ENCODE results near the gene SMAD7. TPM values are rescaled to one million over a fixed set of nuclear protein-coding genes. Genes with fewer than 3 reads are reported as not detected.

Gene SMAD7, protein sequence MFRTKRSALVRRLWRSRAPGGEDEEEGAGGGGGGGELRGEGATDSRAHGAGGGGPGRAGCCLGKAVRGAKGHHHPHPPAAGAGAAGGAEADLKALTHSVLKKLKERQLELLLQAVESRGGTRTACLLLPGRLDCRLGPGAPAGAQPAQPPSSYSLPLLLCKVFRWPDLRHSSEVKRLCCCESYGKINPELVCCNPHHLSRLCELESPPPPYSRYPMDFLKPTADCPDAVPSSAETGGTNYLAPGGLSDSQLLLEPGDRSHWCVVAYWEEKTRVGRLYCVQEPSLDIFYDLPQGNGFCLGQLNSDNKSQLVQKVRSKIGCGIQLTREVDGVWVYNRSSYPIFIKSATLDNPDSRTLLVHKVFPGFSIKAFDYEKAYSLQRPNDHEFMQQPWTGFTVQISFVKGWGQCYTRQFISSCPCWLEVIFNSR
- 2.4 and 4.9 TPM in 2 replicates for total RNA-seq

- no peak for DNase-seq (ENCODE audit: low read depth in 2 of 2)
These were observed at the start of gene SMAD7 for GRCh38 chr18:48950536-48951447. SMAD7 (minus strand) TSS chr18:48950965; CDS start chr18:48950424, 541 bp downstream.

- DNase-seq (ENCODE audit: low read depth in 2 of 2): no peak
These were observed 48.8 kb upstream of the SMAD7 start for GRCh38 chr18:48999569-48999968.

DNA sequence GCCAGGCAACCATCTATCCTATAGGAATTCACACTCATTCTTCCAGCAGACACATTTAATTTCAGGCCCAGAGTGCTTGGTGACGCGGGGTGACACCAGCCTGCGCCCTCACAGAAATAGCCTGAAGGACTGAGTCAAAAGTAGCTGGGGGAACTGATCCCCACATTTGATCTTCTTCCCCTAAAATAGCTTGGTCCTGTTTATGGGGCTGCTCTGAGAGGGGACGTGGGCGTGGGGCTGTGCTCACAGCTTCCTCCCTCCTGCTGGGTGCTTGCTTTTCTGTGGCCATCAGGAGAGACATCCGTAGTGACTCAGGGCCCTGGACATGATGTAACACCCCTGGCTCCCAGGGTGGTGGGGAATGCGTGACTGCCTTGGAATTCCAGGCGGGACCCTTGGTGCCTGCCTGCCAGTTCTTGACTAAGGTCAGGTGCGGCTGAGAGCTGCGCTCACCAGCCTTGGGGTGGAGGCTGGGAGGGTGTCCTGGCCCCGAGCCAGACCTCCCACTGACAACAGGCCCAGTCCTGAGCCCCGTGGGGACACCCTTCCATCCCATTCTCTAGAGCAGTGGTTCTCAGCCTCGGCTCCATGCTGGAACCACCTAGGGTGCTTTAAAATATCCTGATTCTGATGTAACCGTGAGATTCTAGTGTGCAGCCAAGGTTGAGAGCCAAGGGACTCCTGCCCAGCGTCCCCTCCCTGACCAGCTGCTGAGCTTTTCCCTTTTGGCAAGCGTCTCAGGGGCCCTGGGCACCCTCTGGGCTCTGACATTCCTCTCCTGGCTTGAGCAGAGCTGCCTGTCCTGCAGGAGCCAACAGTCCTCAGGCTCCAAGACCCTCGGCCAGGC lies 47.4 kb upstream of the SMAD7 start:
- DNase-seq (ENCODE audit: low read depth in 2 of 2): peak in 1 of 2 donors; percentile 76

DNA sequence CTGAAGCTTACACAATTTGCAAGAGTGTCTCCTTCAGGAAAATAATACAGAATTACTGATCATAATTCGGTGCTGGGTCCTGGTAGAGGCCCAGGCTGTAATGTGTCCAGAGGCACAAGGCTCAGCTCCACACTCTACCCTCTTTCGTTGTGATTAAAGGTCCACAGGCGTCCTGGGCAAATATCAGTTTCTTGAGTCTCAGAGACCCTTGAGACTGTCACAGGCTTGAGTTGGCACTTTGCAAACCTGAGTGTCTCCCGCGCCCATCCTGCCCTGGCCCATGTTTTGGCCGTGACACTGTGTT lies 46.9 kb upstream of the SMAD7 start:
- no peak for DNase-seq (ENCODE audit: low read depth in 2 of 2)

- DNase-seq (ENCODE audit: low read depth in 2 of 2): peak in 1 of 2 donors; percentile 24
These were observed 46.2 kb upstream of the SMAD7 start for GRCh38 chr18:48996901-48997463.

GRCh38 chr18:48996041-48996440 lies 45.3 kb upstream of the SMAD7 start:
- DNase-seq (ENCODE audit: low read depth in 2 of 2): no peak

- DNase-seq (ENCODE audit: low read depth in 2 of 2): no peak
These were observed 44.4 kb upstream of the SMAD7 start for GRCh38 chr18:48994926-48995835.

DNA sequence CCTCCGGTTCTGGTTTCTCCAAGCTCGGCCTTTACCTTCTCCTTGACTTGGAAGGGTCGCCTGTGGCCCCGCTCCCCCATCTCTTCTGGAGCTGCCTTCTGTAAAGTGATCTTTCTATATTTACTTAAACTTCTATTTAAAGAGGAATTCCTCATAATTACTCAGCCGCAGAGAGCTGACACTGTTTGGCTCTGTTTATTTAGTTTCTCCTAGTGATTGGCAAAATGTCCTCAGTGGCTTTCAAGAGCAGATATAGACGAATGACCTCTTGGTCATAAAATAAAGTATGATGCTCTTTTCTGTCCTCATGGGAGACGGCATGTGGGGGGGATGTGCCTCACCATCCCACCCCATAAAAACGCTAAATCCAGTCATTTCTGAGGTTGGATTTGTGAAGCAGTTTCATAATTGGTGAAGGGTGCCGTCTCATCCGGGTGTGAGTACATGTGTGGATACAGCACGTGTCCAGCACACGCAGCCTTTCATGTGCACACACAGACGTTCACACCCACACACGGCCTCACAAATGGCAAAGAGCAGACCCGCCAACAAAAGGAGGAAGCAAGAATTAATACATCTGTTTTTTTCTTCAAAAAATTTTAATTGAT lies 43.4 kb upstream of the SMAD7 start:
- no peak for DNase-seq (ENCODE audit: low read depth in 2 of 2)

- DNase-seq (ENCODE audit: low read depth in 2 of 2): no peak
These were observed 42.8 kb upstream of the SMAD7 start for GRCh38 chr18:48993586-48993985.

- DNase-seq (ENCODE audit: low read depth in 2 of 2): no peak
These were observed 42.2 kb upstream of the SMAD7 start for GRCh38 chr18:48992791-48993555.

GRCh38 chr18:48992133-48992532 lies 41.4 kb upstream of the SMAD7 start:
- DNase-seq (ENCODE audit: low read depth in 2 of 2): no peak

DNA sequence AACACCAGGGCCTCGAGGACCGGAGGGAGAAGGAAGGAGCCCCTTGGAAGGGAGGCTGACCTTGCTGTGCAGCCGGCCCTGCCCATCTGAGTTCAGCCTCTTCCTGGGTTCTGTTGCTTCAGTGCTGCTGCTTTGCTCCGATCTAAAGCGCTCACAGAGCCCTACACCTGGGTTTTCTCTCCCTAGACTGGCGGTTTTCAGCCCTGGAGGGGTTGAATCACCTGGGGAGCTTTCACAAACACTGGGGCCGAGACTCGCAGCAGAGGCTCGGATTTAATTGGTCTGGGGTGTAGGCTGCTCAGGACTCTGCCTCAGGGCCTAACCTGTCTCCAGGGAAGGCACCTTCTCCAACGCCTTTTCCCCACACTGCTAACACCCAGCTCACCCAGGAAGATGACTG lies 40.9 kb upstream of the SMAD7 start:
- no peak for DNase-seq (ENCODE audit: low read depth in 2 of 2)

DNA sequence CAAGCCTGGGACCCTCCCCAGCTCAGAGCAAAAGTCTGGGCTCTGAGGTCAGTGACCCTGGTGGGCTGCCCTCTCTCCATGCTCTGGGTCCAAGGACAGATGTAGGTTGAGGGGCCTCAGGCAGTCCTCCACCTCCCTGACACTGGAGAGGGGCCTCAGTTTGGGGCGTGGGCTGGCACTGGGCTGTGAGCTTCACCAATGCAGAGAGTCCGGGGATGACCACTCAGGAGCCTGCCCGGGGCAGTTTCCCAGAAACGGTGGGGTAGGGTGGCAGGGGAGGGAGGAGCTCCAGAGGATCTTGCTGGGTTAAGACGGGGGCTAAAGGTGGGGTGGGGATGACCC lies 40.5 kb upstream of the SMAD7 start:
- DNase-seq (ENCODE audit: low read depth in 2 of 2): no peak

- DNase-seq (ENCODE audit: low read depth in 2 of 2): peak; percentile 9 to 61
These were observed 39.9 kb upstream of the SMAD7 start for GRCh38 chr18:48990481-48991318.

DNA sequence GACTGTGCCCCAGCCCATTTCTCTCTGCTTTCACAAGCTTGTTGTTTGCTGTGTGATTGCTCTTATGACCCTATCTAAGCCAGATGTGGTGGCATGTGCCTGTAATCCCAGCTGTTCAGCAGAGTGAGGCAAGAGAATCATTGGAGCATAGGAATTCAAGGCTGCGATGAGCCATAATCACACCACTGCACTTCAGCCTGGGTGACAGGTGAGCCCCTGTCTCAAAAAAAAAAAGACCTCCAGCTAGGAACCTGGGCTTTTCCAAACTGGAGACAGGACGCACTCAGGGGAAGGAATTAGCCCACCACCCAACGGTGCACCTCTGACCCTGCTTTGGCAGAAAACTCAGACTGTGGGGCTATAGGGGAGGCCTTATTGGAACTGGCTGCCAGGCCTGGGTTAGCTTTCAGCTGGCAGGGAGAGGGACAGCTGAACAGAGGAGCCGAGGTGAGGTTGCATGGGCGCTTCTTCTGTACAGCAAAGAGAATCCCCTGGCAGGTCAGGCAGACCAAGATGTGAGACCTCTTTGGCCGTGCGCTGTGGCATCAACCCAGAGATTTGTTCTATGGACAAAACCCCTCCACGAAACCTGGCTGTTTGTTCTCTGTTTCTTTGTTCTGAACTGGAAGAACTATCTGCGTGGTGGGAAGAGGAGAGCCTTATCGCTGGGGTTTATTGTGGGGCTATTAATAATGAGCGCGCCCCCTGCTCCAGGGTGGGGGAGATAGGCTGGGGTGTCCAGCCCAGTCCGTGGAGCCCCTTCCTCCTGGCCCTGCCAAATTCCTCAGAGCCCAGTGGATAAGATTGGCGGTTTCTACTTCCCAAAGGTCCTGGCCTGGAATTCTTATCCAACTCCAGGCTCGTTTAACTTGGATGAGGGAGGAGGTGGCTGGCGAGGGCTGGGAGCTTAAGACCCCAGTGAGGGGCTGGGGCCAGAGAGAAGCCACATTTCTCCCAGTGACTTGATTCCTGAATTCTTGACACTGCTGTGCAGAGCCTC lies 38.8 kb upstream of the SMAD7 start:
- no peak for DNase-seq (ENCODE audit: low read depth in 2 of 2)

DNA sequence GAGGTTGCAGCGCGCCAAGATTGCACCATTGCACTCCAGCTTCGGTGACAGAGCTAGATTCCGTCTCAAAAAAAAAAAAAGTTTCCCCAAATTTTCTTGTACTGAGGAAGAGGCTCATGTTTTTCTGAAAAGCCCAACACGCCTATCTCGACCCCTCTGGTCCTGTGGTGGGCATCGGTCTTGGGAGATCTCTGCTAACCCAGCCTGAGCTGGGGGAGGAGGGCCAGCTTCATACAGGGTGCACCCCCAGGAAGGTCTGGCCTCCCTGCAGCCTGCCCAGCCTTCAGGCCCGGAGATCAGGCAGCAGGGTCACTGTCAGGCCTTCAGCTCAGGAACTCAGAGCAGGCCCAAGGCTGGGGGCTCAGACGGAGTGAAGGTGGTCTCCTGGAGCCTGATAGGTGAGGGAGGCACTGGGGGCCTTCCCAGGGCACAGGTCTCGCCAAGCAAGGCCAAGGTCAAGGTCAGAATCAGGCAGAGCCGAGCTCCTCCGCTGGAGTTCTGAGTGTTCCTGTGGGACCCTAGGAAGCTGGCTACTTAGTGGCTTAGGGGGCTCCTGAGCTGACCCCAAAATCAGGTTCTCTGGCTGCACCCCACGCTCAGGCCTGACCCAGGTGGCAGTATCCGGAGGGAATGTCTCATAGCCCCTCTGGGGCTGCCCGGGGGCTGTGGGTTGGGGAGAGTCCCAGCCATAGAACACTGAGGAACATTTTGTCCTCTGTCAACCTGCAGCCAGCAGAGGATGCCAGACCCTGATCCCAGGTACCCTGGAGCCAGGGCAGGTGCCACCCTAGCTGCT lies 37.9 kb upstream of the SMAD7 start:
- no peak for DNase-seq (ENCODE audit: low read depth in 2 of 2)

Data from dermis microvascular lymphatic vessel endothelial cell (primary cell).